Panc1 (cell line): ENCODE data around the gene EIF5AL1.

Experiments used
- CTCF ChIP-seq: fragments of 450-650 bp; IDR thresholded peaks from 2 replicates; pipeline ENCODE4 v1.5.1; 2017; ENCODE audit warnings: mild to moderate bottlenecking
- POLR2AphosphoS5 ChIP-seq: IDR thresholded peaks from 2 replicates; pipeline ENCODE4 v1.6.1; 2012; ENCODE audit warnings: mild to moderate bottlenecking, low read depth, low read length, moderate library complexity
- SIN3A ChIP-seq: IDR thresholded peaks from 2 replicates; pipeline ENCODE4 v1.6.1; 2012; ENCODE audit warnings: low read depth, mild to moderate bottlenecking, low read length, moderate library complexity, borderline replicate concordance; ENCODE audit not compliant: insufficient read depth
- TCF7L2 ChIP-seq: IDR thresholded peaks from 2 replicates; pipeline ENCODE4 v1.6.1; 2011; ENCODE audit warnings: mild to moderate bottlenecking, low read depth, low read length, inconsistent platforms
- TF ChIP-seq, protein P1 (sequence below), 2 experiments: IDR thresholded peaks; 2 replicates each; pipeline ENCODE4 v1.6.1; 2011 to 2012; ENCODE audit warnings: low read depth in 2 of 2, control low read depth in 1 of 2, low read length in 1 of 2, mild to moderate bottlenecking in 1 of 2, moderate library complexity in 1 of 2; ENCODE audit not compliant: insufficient read depth in 1 of 2

GRCh38 chr10:79498291-79498829, 14.0 kb upstream of the EIF5AL1 start:
- TF ChIP-seq CTCF, result no peak
- TF ChIP-seq, protein P1, sequence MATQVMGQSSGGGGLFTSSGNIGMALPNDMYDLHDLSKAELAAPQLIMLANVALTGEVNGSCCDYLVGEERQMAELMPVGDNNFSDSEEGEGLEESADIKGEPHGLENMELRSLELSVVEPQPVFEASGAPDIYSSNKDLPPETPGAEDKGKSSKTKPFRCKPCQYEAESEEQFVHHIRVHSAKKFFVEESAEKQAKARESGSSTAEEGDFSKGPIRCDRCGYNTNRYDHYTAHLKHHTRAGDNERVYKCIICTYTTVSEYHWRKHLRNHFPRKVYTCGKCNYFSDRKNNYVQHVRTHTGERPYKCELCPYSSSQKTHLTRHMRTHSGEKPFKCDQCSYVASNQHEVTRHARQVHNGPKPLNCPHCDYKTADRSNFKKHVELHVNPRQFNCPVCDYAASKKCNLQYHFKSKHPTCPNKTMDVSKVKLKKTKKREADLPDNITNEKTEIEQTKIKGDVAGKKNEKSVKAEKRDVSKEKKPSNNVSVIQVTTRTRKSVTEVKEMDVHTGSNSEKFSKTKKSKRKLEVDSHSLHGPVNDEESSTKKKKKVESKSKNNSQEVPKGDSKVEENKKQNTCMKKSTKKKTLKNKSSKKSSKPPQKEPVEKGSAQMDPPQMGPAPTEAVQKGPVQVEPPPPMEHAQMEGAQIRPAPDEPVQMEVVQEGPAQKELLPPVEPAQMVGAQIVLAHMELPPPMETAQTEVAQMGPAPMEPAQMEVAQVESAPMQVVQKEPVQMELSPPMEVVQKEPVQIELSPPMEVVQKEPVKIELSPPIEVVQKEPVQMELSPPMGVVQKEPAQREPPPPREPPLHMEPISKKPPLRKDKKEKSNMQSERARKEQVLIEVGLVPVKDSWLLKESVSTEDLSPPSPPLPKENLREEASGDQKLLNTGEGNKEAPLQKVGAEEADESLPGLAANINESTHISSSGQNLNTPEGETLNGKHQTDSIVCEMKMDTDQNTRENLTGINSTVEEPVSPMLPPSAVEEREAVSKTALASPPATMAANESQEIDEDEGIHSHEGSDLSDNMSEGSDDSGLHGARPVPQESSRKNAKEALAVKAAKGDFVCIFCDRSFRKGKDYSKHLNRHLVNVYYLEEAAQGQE (IDR thresholded peaks at IDR 0.05; ENCODE audit: insufficient read depth in 1 of 2, low read depth in 2 of 2, low read length in 1 of 2), result no peak
- TF ChIP-seq TCF7L2, result no peak
- no peak for TF ChIP-seq POLR2AphosphoS5
- no peak for TF ChIP-seq SIN3A
